ENCODE results near the gene GNB1L.

DNA sequence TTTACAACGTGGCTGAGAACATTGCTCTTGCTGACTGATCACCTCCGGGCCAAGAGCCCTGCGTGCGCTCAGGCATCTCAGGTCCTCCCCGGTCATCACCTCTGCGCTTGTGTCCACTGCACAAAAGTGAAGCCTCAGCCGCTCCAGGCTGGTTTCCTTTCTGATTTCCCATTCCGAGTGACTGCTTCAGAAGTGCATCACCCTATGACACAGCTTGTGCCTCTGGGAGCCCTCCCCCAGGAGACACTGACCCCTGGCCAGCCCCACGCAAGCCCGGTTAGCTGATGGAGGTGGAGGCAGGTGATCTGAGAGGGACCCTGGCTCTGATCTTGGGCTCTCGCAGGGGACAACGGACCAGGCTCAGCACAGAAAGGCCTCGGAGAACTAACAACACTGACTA lies 38.3 kb upstream of the GNB1L start:
- TF ChIP-seq ZNF274 (IDR thresholded peaks at IDR 0.05; ENCODE audit: low read depth, low read length), result no peak
- TF ChIP-seq YY1 (IDR thresholded peaks at IDR 0.05; ENCODE audit: insufficient read depth, insufficient read length), result no peak
- TF ChIP-seq SUZ12 (IDR thresholded peaks at IDR 0.05; ENCODE audit: extremely low read depth, insufficient read depth, insufficient read length), result no peak

Measured in NT2/D1 (cell line).